ENCODE measurements around the gene MEG3.

DNA sequence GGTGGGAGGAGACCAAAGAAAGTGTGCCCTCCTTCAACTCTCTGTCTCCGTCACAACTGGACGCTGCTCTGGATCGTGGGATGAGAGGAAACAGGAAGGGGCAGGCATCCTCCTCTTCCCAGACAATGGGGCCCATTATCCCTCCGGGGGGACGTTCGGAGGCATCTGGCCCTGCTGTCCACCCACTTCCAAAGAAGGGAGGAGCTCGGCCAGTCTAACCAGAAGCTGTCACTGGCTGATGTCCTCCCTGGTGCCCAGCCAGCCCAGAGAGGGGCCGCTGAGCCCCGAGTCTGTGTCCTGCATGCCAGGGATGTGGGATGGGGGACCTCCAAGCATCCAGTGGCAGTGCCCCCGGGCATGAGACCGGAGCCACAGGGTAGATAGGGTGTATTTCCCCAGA, 39.8 kb upstream of the MEG3 start:
- no peak for TF ChIP-seq POLR2AphosphoS5 (IDR thresholded peaks at IDR 0.05)
- no peak for TF ChIP-seq EZH2 (IDR thresholded peaks at IDR 0.05; ENCODE audit: borderline replicate concordance, insufficient read depth, low read length, poor library complexity, severe bottlenecking)
- no peak for TF ChIP-seq REST (IDR thresholded peaks at IDR 0.05; ENCODE audit: borderline replicate concordance)
- TF ChIP-seq CTCF (IDR thresholded peaks at IDR 0.05; ENCODE audit: poor library complexity, severe bottlenecking) = no peak
- TF ChIP-seq TAF1 (IDR thresholded peaks at IDR 0.05; ENCODE audit: low read depth) = no peak

All from neural cell (in vitro differentiated cells).